ENCODE results near the gene ADAMTS12.

The ADAMTS12 gene

DNA sequence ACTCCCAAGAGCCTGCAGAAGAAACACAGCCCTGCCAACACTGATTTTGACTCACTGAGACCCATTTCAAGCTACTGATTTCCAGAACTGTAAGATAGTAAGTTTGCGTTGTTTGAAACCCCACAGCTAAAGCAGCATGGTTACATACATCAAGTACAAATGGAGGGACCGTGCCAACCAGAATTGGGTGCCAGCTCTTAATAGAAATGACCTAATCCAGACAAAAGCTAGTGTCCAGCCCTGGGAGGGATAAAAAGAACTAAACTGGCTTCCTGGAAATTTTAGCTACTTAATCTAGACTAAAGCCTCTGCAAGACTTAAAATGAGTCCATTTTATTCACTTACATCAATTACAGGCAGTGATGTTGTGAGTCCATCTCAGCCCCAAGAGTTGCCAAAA is 122.6 kb downstream of the ADAMTS12 start:
- DNase-seq: peak in 2 of 58 donors; percentile 10 to 12

- no peak for DNase-seq
Measured at GRCh38 chr5:33766023-33766422, 125.8 kb downstream of the ADAMTS12 start.

GRCh38 chr5:33764786-33765185 is 127.0 kb downstream of the ADAMTS12 start:
- DNase-seq: no peak

DNA sequence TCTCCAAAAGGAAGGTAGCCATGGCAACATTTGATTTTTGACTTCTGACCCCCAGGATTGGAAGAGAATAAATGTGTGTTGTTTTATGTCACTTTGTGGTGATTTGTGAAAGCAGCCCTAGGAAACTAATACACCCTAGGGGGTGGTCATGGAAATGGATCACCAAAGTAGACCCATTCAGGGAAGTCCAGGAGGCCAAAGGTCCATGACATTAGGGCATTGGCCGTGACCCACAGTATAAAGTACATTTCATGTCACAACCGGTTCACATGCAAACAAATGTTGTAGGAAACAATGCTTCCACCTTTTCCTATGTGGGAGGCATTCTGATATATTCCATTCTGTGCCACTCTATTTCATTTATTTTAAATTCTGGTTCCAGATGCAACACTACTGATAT is 128.4 kb downstream of the ADAMTS12 start:
- no peak for DNase-seq

DNA sequence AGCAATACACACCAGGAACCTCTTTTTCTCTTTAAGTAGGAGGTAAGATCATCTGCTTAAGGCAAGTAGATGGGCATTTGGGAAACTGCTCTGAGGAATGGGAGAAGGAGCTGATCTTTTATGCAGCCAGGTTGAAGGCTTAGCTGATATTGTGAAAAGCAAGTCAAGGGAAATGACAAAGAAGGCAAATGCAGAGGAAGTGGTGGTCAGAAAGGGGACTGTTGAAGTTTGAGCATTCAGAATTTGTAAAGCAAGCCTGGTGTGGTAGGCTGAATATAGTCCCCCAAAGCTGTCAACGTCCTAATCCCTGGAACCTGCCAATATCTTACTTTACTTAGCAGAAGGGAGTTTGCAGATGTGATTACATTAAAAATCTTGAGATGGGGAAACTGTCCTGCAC is 128.9 kb downstream of the ADAMTS12 start:
- DNase-seq: no peak

- no peak for DNase-seq
Measured at GRCh38 chr5:33761139-33761538, 130.7 kb downstream of the ADAMTS12 start.

DNA sequence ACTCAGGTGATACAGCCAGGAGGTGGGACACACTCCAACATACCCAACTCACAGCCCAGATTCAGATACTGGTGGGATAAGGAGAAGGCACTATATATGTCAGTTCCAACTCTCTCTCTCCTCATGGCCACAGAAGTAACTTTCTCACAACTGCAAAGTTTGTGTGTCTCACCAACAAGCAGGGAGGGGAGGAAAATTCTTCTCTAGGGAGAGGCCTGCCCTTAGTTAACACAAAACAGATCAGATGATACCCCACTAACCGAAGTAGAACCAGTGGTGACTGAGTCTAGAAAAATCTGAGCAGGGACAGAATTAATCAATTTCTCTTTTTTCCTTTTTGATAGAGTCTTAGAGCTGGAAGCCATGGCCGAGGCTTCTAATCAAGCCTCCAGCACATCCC is 133.1 kb downstream of the ADAMTS12 start:
- DNase-seq: no peak

GRCh38 chr5:33756491-33756890 is 135.3 kb downstream of the ADAMTS12 start:
- no peak for DNase-seq

DNA sequence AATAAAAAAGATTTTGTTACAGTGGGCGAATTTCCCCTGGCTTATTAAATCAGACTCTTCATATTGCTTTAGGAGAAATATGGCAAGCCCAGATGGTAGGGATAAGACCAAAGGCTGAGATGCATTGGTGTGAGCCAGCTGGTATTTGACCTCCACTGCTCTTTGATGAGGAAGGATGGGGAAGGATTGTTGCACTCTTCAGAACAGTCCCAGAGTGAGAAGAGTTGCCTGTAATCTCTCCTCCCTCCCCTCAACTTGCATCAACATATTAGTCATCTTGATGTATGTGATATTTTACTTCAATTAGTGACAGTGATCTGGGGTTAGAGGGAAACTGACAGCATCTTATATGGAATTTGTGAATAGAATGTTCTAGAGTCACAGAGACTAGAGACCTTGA is 136.6 kb downstream of the ADAMTS12 start:
- DNase-seq: no peak

DNA sequence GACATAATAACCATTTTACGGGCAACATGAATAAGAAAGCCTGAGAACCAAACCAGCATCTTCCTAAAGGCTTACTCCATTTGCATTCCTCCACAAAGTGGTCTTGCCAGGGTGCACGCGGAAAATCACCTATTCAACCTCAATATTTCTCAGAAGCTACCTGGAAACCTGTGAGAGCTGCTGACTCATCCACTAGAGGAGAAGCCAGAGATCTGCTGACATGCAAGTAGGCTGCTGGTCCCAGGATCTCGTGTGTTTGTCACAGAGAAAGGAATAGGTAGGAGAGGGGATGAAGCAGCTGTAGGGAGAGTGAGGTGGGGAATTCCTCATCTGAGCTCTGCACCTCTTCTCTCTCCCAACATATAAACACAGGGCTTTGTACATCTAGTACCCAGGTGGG is 138.1 kb downstream of the ADAMTS12 start:
- DNase-seq: no peak

GRCh38 chr5:33748754-33749153 is 143.0 kb downstream of the ADAMTS12 start:
- no peak for DNase-seq

DNA sequence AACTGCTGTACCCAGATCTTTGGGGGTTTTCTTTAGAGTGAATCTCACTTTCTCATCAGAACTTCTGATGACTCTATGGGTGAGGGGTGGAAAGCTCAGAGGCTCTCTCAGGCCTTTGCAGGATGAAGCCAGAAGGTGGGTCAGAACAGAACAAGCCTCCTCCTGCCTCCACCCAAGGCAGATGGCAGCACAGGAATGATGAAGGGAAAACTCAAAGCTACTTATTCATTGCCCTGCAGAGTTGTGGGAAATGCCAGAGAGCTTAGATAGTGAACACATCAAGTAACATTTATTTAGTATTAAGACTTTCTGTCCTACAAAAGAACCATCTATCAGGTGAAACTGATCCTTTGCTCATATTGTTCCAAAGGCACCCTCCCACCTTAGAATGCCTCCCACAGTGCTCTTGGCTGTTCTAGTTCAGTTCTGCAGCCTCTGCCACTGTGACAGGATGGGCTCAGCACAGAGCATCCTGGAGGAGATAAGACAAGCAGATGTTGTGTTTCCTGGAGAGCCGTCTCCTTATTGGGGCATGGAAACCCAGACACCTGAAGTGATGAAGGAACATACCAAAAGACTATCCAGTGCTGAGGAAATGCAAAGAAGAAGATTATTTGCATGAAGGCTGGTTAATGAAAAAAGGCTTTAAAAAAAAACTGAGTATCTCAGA is 146.6 kb downstream of the ADAMTS12 start:
- DNase-seq: no peak

GRCh38 chr5:33743099-33743498 is 148.7 kb downstream of the ADAMTS12 start:
- no peak for DNase-seq

DNA sequence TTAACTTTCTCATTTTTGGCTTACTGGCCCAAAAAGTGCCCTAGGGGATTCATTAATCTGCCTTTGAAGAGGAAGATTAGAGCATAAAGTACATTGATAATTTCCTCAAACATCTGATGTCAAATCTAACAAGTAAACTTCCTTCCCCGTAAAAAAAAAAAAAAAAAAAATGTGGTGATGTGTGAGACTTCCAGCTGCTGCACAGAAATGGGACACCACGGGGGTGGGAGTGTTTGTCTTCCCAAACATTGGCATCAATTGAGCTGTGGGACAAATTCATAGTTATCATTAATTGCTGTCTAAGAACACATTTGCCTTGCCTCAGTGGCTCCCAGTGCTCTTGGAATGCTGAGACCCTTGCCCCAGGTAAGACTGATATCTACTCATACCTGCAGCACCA is 149.6 kb downstream of the ADAMTS12 start:
- DNase-seq: no peak

GRCh38 chr5:33738967-33739366 is 152.8 kb downstream of the ADAMTS12 start:
- DNase-seq: no peak

DNA sequence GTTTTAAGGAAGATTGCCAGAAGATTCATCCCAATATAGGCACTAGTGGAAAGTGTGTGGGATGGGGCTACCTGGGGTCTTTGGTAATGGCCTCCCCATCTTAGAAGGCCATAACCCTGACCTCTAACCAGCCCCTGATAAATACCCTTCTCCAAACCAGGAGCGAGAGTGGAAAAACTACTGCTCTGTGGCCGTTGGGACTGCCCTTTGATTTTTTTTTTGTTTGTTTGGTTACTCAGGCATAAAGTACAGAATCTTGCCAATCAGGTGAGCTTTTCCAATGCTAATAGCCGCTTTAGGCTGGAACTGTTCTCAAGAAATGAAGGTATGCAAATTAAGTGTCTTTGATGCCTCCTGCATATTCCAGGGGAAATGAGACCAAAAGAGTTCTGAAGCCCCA is 153.7 kb downstream of the ADAMTS12 start:
- DNase-seq: no peak

GRCh38 chr5:33737697-33738096 is 154.1 kb downstream of the ADAMTS12 start:
- no peak for DNase-seq

GRCh38 chr5:33737284-33737683 is 154.5 kb downstream of the ADAMTS12 start:
- no peak for DNase-seq

DNA sequence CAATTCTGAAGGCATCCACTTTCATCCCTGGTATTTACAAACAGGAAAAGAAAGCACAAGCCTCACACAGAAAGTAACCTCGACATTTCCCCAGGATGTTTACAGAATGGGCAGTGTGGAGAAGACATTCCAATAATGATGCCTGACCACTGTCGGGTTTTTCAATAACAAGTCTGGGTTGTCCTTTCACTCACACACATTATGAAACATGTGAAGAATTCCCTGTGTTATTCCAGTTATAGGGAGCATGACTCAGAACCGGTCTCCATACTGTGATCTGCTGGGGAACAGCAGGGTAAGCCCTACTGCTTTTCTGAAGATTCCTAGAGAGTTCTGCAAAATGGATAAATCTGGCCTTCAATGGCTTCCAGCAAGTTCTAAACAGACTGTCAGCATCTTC is 155.3 kb downstream of the ADAMTS12 start:
- no peak for DNase-seq

GRCh38 chr5:33735072-33735471 is 156.7 kb downstream of the ADAMTS12 start:
- DNase-seq: no peak

GRCh38 chr5:33734537-33734936 is 157.3 kb downstream of the ADAMTS12 start:
- no peak for DNase-seq

GRCh38 chr5:33733225-33733624 is 158.6 kb downstream of the ADAMTS12 start:
- no peak for DNase-seq

GRCh38 chr5:33726422-33727165 is 165.2 kb downstream of the ADAMTS12 start:
- DNase-seq: no peak

Data from anterior cingulate cortex (tissue), 58 donors.